ENCODE data around the gene ANKRD11.

ANKRD11 gene

DNA sequence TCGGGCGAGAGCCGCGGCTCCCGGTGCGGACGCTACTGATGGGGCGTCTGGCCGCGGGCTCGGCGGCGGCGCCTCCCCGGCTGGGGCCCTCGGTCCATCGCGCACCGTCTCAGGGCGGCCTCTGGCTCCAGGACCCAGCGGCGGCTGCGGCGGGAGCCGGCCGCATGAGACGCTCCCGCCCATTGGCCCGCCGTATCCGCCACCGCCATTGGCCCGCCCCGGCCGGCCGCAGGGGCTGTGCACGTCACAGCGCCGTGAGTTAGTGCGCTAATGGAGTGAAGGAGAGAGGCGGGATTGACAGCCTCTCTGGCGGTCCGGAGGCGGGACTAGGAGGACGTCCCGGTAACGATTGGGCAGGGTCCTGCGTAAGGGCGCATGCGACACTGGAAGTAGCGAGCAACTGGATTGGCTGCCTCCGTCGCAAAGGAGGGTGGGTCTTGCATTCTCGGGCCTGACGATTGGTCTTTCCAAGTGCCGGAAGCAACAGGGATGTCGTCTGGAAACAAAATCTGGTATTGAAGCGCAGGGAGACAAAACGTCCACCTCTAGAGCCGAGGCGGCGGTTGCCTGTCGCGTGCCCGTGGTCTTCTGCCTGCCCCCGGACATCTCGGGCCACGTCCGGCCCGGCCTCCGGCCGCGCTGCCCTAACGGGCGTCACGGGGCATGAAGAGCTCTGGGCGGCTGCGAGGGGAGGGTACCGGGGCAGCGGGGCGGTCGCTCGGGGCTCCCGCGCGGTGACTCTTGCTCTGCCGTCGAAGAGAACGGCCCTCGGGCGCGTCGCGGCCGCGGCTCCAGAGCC is at the start of gene ANKRD11:
Gene ANKRD11, minus strand, starts transcription at position 123 of the 799 bp plus-strand sequence. CDS start 173,542 bp downstream, outside the sequence.
- Mint-ChIP-seq H3K4me1 (peaks cover 61% of the 10 kb centered on the region), H3K27ac (peak within 1 kb of the TSS; percentile 96), H3K36me3 (peaks cover 58% of the 10 kb centered on the region), H3K4me3 (peak within 1 kb of the TSS; percentile 84), H3K9me3 (no peaks in the 10 kb centered on the region)
- ATAC-seq = peak; percentile 93
- peak; percentile 99 for DNase-seq (ENCODE audit: low spot score in 2 of 2)

DNA sequence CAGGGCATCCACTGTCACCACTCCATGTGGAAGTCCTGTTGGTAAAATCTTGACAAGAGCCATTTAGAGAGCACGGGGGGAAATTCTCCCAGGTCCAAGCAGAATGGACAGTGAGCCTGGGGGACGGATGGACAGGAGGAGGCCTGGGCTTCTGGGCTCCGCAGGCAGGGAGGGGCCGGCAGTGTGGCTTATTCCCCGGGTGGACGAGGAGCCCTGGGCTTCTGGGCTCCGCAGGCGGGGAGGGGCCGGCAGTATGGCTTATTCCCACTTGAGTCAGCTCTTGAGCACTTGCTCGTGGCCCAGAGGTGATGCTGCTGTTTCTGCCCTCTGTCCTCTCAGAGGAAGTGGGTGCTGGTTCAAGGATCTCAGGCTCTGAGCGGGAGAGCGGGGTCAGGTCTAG is 47.9 kb upstream of the ANKRD11 start:
- H3K36me3 Mint-ChIP-seq = peaks cover 37% of the 10 kb centered on the region
- H3K27ac Mint-ChIP-seq = no peak overlapping the region
- peaks cover 12% of the 10 kb centered on the region for H3K4me1 Mint-ChIP-seq
- ATAC-seq (no peak), DNase-seq (ENCODE audit: low spot score in 2 of 2) (no peak)
- no peak overlapping the region for H3K4me3 Mint-ChIP-seq
- no peaks in the 10 kb centered on the region for H3K9me3 Mint-ChIP-seq

DNA sequence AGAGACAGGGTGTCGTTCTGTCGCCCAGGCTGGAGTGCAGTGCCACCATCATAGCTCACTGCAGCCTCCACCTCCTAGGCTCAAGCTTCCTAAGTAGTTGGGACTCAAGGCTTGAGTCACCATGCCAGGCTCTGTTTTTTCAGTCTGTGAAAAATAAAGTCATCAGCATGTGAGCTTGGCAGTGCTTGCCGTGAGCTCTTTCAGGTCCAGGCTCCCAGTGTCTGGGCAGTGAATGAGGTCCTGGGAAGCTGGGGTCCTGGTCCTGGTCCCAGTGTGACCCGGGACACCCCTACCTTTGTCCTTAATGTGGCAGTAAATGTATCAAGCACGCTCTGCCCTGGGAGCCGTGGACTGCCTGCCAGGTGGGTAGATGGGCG is 47.2 kb upstream of the ANKRD11 start:
- H3K4me3 Mint-ChIP-seq = no peak overlapping the region
- ATAC-seq (no peak), DNase-seq (ENCODE audit: low spot score in 2 of 2) (no peak)
- peaks cover 45% of the 10 kb centered on the region for H3K36me3 Mint-ChIP-seq
- H3K4me1 Mint-ChIP-seq = peaks cover 12% of the 10 kb centered on the region
- no peaks in the 10 kb centered on the region for H3K9me3 Mint-ChIP-seq
- no peak overlapping the region for H3K27ac Mint-ChIP-seq

DNA sequence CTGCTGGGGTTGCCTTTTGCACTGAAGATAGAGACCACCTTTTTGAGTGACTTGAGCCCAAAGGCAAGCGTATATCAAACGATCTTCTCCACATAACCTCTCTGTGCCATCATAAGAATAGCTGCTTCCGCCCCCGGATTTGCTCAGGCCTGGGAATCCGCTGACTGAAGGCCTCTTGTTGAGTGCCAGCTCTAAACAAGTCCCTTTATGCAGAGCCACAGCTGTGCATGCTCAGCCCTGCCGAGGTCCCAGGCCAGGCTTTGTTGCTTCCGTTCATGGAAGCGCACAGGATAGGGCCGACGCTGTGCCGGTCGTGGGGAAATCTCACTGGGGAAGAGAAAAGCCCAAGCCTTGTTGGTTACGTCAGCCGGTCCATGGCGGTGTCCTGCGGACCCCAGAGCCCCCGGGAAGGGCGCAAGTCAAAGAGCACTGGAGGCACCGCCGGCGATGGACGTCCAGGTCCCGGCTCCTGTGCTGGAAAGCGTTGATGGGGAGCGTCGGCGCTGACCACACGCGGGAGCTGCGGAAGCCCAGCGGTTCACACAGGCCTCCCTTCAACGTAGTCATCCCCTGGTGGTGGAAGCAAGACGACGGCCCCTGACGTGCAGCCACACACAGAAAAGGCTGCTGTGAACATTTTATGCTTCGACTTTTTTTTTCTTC is 46.7 kb upstream of the ANKRD11 start:
- Mint-ChIP-seq H3K4me3 (no peak overlapping the region), H3K36me3 (peaks cover 50% of the 10 kb centered on the region), H3K4me1 (peaks cover 12% of the 10 kb centered on the region), H3K9me3 (no peaks in the 10 kb centered on the region), H3K27ac (peak overlapping the region; percentile 68)
- no peak for ATAC-seq
- DNase-seq (ENCODE audit: low spot score in 2 of 2) = no peak

DNA sequence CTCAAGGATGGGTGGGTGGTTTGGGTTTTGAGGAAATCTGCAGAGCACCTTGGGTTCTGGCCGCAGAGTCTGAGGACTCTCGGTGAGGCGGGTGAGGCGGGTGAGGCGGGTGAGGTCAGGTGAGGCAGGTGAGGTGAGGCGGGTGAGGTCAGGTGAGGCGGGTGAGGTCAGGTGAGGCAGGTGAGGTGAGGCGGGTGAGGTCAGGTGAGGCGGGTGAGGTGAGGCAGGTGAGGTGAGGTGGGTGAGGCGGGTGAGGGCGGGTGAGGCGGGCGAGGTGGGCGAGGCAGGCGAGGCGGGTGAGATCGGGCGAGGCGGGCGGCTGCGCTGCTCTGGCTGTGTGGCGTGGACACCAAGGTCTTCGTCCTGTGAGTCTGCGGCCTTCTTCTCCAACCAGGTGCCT is 46.0 kb upstream of the ANKRD11 start:
- DNase-seq (ENCODE audit: low spot score in 2 of 2) = no peak
- no peak for ATAC-seq
- peaks cover 55% of the 10 kb centered on the region for H3K36me3 Mint-ChIP-seq

DNA sequence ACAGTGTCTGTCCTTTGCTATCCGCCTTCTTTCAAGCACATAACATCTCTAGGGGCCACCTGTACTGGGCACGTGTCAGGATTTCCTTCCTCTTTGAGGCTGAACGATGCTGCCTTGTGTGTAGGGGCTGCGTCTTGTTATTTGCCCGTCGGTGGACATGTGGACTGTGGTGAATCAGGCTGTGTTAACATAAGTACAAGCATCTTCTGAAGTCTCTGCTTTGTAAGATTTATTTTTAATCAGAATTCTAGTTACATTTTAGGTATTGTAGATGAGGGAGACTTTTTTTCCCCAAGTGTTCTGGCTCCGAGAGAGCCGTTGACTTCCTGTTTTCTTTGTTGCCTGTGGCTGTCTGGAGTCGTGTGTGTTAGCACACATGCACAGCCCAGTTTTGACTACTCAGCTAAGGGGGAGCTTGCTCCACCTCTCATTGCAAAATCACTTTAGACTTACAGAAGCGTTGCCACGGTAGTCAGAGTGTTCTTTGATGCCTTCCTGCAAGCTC is 43.9 kb upstream of the ANKRD11 start:
- Mint-ChIP-seq H3K36me3 (peaks cover 67% of the 10 kb centered on the region), H3K4me3 (peak overlapping the region; percentile 29), H3K27ac (peak overlapping the region; percentile 90), H3K9me3 (no peaks in the 10 kb centered on the region), H3K4me1 (peaks cover 12% of the 10 kb centered on the region)
- ATAC-seq (peak; percentile 78), DNase-seq (ENCODE audit: low spot score in 2 of 2) (no peak)

More for the DNA sequence above, 46.0 kb upstream of the ANKRD11 start:
- no peaks in the 10 kb centered on the region for H3K9me3 Mint-ChIP-seq
- peak overlapping the region; percentile 68 for H3K27ac Mint-ChIP-seq
- H3K4me3 Mint-ChIP-seq = no peak overlapping the region
- peaks cover 12% of the 10 kb centered on the region for H3K4me1 Mint-ChIP-seq

DNA sequence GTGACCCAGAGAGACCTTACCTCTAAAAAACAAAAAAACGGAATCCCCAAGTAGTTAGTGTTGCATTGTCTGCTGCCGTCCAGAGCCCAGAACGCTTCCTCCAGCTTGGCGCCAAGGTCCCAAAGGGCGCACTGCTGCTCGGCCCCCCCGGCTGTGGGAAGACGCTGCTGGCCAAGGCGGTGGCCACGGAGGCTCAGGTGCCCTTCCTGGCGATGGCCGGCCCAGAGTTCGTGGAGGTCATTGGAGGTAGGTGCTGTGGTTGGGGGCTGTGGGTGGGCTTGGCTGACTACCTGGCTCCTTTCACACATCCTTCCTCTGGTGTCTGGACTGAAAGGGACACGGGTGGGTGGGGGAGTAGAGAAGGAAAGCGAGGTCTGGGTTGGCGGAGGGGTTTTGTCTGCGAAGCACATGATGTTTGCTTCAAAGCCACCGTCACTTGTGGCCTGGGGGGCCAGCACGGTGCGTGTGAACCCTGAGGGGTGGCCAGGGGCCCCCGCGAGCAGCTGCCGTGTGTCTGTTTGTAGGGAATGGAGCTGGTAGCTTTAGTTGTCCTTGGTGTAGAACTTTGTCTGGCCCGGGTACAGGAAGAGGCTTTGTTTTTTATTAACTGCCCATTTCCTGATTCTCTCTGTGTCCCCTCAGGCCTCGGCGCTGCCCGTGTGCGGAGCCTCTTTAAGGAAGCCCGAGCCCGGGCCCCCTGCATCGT is 41.6 kb upstream of the ANKRD11 start:
- H3K4me3 Mint-ChIP-seq = no peak overlapping the region

DNA sequence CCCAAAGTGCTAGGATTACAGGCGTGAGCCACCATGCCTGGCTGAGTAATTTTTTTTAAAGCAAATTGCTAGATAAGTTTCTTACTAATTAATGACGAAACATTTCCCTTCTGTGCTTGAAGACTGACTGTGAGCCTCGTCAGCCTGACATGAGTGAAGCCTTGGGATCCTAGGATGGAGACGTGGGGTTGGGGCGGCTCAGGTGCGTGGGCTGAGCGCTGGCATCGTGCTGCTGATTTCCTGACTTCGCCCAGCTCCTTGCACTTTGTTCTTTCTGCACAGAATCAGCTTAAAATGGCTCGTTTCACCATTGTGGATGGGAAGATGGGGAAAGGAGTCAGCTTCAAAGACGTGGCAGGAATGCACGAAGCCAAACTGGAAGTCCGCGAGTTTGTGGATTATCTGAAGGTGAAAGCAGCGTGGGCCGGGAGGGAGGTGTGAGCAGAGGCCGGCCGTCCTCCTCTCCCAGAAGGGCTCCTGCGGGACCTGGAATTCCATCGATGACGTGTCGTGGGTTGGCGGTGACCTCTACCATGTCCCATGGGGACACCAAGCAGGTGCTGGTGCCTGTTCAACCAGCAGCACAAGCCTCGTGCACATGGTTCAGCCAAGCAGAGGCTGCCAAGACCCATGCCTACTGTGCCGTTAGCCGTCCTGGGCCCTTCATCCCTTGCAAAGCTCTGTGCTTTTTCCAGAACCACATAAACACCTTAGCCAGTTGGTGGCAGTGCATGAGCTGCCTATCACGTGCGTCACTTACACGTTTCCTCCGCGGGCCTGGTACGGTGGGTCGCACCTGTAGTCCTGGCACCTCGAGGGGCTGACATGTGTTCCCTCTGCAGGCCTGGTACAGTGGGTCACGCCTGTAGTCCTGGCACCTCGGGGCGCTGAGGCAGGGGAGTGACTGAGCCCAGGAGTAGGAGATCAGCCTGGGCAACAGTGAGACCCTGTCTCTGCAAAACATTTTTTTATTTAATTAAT is 40.3 kb upstream of the ANKRD11 start:
- Mint-ChIP-seq H3K27ac (no peak overlapping the region), H3K4me1 (peaks cover 12% of the 10 kb centered on the region), H3K4me3 (no peak overlapping the region), H3K36me3 (peaks cover 86% of the 10 kb centered on the region), H3K9me3 (no peaks in the 10 kb centered on the region)
- DNase-seq (ENCODE audit: low spot score in 2 of 2) (no peak), ATAC-seq (no peak)

More for the DNA sequence above, 41.6 kb upstream of the ANKRD11 start:
- ATAC-seq = no peak
- Mint-ChIP-seq H3K27ac (no peak overlapping the region), H3K9me3 (no peaks in the 10 kb centered on the region), H3K4me1 (peaks cover 12% of the 10 kb centered on the region), H3K36me3 (peaks cover 77% of the 10 kb centered on the region)
- DNase-seq (ENCODE audit: low spot score in 2 of 2) = no peak

DNA sequence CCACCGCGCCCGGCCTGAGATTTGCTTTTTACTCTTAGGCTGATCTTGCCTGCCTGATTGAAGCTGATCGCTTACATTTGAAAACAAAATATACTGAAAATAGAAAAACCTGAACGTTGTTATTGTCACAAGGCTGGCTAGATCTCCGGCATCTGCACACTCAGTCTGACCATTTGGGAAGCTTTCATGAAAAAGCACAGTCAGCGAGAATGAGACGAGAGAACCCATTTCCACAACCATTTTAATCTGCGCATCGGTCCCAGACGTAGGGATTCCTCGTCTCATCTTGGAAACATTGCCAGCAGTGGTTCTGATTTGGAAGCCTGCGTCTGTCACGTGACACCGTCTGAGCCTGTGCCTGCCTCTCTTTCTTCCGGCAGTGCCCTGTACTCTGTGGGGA is 38.7 kb upstream of the ANKRD11 start:
- ATAC-seq (no peak), DNase-seq (ENCODE audit: low spot score in 2 of 2) (no peak)
- no peak overlapping the region for H3K4me3 Mint-ChIP-seq
- no peaks in the 10 kb centered on the region for H3K9me3 Mint-ChIP-seq
- peak overlapping the region; percentile 37 for H3K27ac Mint-ChIP-seq
- H3K36me3 Mint-ChIP-seq = peaks cover 98% of the 10 kb centered on the region
- H3K4me1 Mint-ChIP-seq = peaks cover 3% of the 10 kb centered on the region

DNA sequence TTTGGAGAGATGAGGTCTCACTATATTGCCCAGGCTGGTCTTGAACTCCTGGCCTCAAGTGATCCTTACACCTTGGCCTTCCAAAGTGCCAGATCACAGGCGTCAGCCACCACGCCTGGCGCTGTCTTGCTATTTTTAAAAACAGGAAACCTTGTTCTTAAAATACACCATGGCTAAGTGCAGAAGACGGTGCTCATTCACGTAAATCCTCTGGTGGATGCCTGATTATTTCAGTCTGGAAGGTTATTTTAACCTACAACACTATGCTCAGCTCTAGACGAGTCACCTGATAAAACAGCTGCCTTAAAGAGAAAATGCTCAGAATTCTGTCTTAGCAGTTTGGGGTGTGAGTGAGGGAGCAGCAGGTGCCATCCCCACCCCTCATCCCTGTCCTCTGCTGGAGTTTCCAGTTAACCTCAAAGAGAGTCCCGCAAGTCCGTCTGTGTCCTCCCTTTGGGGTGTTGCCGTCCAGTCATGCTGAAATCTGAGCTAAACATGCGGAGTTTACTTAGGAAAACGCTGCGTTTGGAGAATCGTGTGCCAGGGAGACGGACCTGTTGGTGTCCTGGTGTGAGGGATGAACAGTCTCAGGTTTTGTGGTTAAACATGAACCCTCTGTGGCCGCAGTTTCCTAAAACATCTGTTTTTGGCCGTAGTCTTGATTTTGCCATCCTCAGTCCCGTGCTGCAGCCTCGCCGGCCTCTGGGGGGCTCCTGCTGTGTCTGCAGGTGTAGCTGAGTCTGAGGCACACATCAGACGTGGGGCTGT is 35.0 kb upstream of the ANKRD11 start:
- DNase-seq (ENCODE audit: low spot score in 2 of 2) (no peak), ATAC-seq (no peak)
- Mint-ChIP-seq H3K4me3 (no peak overlapping the region), H3K36me3 (peaks cover 96% of the 10 kb centered on the region), H3K4me1 (no peaks in the 10 kb centered on the region), H3K27ac (peak overlapping the region; percentile 23), H3K9me3 (no peaks in the 10 kb centered on the region)

DNA sequence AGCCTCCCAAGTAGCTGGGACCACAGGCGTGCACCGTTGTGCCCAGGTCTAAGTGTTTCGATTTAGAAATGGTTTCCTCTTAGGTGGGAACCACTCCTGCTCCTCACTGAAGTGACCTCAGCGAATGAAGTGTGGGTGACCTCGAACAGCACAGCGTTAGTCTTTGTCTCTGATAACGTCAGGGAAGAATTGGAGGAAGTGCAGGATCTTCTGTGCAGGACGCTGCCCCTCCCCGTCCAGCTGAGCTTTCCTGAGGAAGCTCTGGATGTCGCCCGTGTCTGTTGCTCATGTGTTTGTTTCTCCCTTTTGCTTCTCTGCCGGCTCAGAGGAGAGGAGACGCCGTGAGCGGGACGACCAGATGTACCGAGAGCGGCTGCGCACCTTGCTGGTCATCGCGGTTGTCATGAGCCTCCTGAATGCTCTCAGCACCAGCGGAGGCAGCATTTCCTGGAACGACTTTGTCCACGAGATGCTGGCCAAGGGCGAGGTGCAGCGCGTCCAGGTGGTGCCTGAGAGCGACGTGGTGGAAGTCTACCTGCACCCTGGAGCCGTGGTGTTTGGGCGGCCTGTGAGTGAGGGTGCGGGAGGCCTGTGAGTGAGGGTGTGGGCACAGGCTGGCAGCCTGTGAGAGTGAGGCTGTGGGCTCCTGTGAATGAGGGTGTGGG is 33.5 kb upstream of the ANKRD11 start:
- no peak overlapping the region for H3K27ac Mint-ChIP-seq
- ATAC-seq = no peak
- H3K4me1 Mint-ChIP-seq = peaks cover under 1% of the 10 kb centered on the region
- H3K36me3 Mint-ChIP-seq = peaks cover 96% of the 10 kb centered on the region
- H3K9me3 Mint-ChIP-seq = no peaks in the 10 kb centered on the region
- H3K4me3 Mint-ChIP-seq = no peak overlapping the region
- DNase-seq (ENCODE audit: low spot score in 2 of 2) = no peak

DNA sequence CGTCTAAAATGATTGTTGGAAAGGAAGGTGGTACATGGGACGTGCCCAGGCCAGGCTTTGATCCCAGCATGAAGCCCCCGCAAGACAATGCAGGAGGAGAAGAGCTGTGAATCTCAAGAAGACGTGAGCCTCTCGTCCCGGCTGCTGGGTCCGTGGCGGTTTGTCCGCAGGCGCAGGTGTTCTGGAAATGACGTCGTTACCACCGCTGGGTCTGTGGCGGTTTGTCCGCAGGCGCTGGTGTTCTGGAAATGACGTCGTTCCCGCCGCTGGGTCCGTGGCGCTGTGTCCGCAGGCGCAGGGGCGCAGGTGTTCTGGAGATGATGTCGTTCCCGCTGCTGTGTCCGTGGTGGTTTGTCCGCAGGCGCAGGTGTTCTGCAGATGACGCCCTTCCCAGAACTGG is 31.9 kb upstream of the ANKRD11 start:
- Mint-ChIP-seq H3K36me3 (peaks cover 96% of the 10 kb centered on the region), H3K4me3 (no peak overlapping the region), H3K9me3 (no peaks in the 10 kb centered on the region), H3K27ac (no peak overlapping the region), H3K4me1 (peaks cover 6% of the 10 kb centered on the region)
- no peak for DNase-seq (ENCODE audit: low spot score in 2 of 2)
- ATAC-seq = no peak

DNA sequence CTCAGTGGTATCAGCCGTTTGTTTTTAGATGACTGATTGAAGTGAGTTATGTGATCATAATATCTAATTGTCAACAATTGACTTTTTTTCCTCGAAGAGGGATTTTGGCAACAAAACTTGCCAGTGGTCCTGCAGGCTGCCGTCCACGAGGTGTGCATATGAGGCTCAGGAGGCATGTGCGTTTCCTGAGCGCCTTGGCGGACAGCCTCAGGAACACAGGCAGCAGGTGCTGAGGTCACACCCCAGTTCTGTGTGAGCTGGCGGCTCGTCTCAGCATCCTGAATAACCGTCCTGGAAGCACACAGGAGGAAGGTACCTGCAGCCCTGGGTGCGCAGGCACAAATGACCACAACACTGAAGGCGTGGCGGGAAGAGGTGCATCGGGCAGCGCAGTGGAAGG is 29.5 kb upstream of the ANKRD11 start:
- H3K4me1 Mint-ChIP-seq = peaks cover 6% of the 10 kb centered on the region
- no peaks in the 10 kb centered on the region for H3K9me3 Mint-ChIP-seq
- no peak for ATAC-seq
- peaks cover 96% of the 10 kb centered on the region for H3K36me3 Mint-ChIP-seq
- H3K4me3 Mint-ChIP-seq = no peak overlapping the region
- no peak for DNase-seq (ENCODE audit: low spot score in 2 of 2)
- peak overlapping the region; percentile 45 for H3K27ac Mint-ChIP-seq

Measured in stimulated activated effector memory CD8-positive, alpha-beta T cell treated with anti-CD3 and anti-CD28 coated beads, Interleukin-12 subunit alpha, Interleukin-12 subunit beta, amount 100 ng/mL, for 72 hours (primary cell).